H9 (cell line): ENCODE data around the gene ZFPM1. TPM values are rescaled to one million over a fixed set of nuclear protein-coding genes. Genes with fewer than 3 reads are reported as not detected.

Experiments
- DNase-seq: peaks from one replicate; pipeline ENCODE4 v3.0.0-alpha.2; 2017
- H2AFZ ChIP-seq: one replicate; pipeline ENCODE4 v1.6.1; 2013; ENCODE audit warnings: mild to moderate bottlenecking, low read length, control low read depth, moderate library complexity
- H2AK5ac ChIP-seq: 2 replicates; pipeline ENCODE4 v1.6.1; 2013; ENCODE audit warnings: low read length, control low read depth, mixed read lengths; ENCODE audit not compliant: insufficient read length
- H2BK120ac ChIP-seq: one replicate; pipeline ENCODE4 v1.6.1; 2013; ENCODE audit warnings: low read depth, mild to moderate bottlenecking, low read length, control low read depth, inconsistent platforms; ENCODE audit not compliant: poor library complexity, severe bottlenecking
- H2BK12ac ChIP-seq: 2 replicates; pipeline ENCODE4 v1.6.1; 2013; ENCODE audit warnings: low read length, control low read depth, mixed read lengths, low read depth; ENCODE audit not compliant: insufficient read length
- H2BK15ac ChIP-seq: 2 replicates; pipeline ENCODE4 v1.6.1; 2013; ENCODE audit warnings: low read depth, low read length, control low read depth
- H2BK20ac ChIP-seq: one replicate; pipeline ENCODE4 v1.6.1; 2013; ENCODE audit warnings: low read depth, mild to moderate bottlenecking, low read length, control low read depth, inconsistent platforms; ENCODE audit not compliant: poor library complexity, severe bottlenecking
- H2BK5ac ChIP-seq: 2 replicates; pipeline ENCODE4 v1.6.1; 2013; ENCODE audit warnings: low read length, control low read depth, mixed read lengths; ENCODE audit not compliant: insufficient read length
- H3K14ac ChIP-seq: 2 replicates; pipeline ENCODE4 v1.6.1; 2013; ENCODE audit warnings: low read length, control low read depth; ENCODE audit not compliant: insufficient read depth
- H3K18ac ChIP-seq: 2 replicates; pipeline ENCODE4 v1.6.1; 2013; ENCODE audit warnings: low read depth, mild to moderate bottlenecking, mixed read lengths, low read length, control low read depth; ENCODE audit not compliant: insufficient read length
- H3K23ac ChIP-seq: 2 replicates; pipeline ENCODE4 v1.6.1; 2013; ENCODE audit warnings: low read length, control low read depth, mixed read lengths, low read depth; ENCODE audit not compliant: insufficient read length
- H3K23me2 ChIP-seq: 2 replicates; pipeline ENCODE4 v1.6.1; 2013; ENCODE audit warnings: low read depth, mild to moderate bottlenecking, mixed read lengths, low read length, control low read depth; ENCODE audit not compliant: insufficient read length, poor library complexity, severe bottlenecking
- H3K27ac ChIP-seq: 2 replicates; pipeline ENCODE4 v1.5.1; 2013; ENCODE audit warnings: low read length, control low read depth, mixed read lengths, low read depth; ENCODE audit not compliant: insufficient read length
- H3K27me3 ChIP-seq: 2 replicates; pipeline ENCODE4 v1.6.1; 2013; ENCODE audit warnings: low read length, control low read depth, inconsistent platforms; ENCODE audit not compliant: insufficient read depth
- H3K4ac ChIP-seq: 2 replicates; pipeline ENCODE4 v1.6.1; 2013; ENCODE audit warnings: low read depth, mild to moderate bottlenecking, control low read depth, inconsistent platforms, low read length, moderate library complexity
- H3K4me1 ChIP-seq: 2 replicates; pipeline ENCODE4 v1.6.1; 2013; ENCODE audit warnings: low read length, control low read depth, inconsistent platforms; ENCODE audit not compliant: insufficient read depth
- H3K4me2 ChIP-seq: 2 replicates; pipeline ENCODE4 v1.6.1; 2013; ENCODE audit warnings: low read length, control low read depth, mixed read lengths; ENCODE audit not compliant: insufficient read length, insufficient read depth
- H3K56ac ChIP-seq: 2 replicates; pipeline ENCODE4 v1.6.1; 2013; ENCODE audit warnings: low read depth, mild to moderate bottlenecking, mixed read lengths, low read length, control low read depth; ENCODE audit not compliant: insufficient read length
- H3K79me1 ChIP-seq: 2 replicates; pipeline ENCODE4 v1.6.1; 2013; ENCODE audit warnings: low read depth, mild to moderate bottlenecking, moderate library complexity, low read length, control low read depth, inconsistent platforms; ENCODE audit not compliant: insufficient read depth, poor library complexity, severe bottlenecking
- H3K79me2 ChIP-seq: 2 replicates; pipeline ENCODE4 v1.6.1; 2013; ENCODE audit warnings: low read length, control low read depth, inconsistent platforms; ENCODE audit not compliant: insufficient read depth
- H3K9ac ChIP-seq: 2 replicates; pipeline ENCODE4 v1.6.1; 2013; ENCODE audit warnings: low read length, control low read depth, mixed read lengths; ENCODE audit not compliant: insufficient read length; ENCODE audit errors: extremely low read depth
- H3K9me3 ChIP-seq: one replicate; pipeline ENCODE4 v1.6.1; 2013; ENCODE audit warnings: low read depth, low read length, inconsistent platforms; ENCODE audit not compliant: control insufficient read depth
- H3T11ph ChIP-seq: one replicate; pipeline ENCODE4 v1.6.1; 2013; ENCODE audit warnings: mild to moderate bottlenecking, low read length, control low read depth, inconsistent platforms
- H4K20me1 ChIP-seq: one replicate; pipeline ENCODE4 v1.6.1; 2013; ENCODE audit not compliant: control insufficient read depth, insufficient read length, insufficient read depth
- H4K5ac ChIP-seq: 2 replicates; pipeline ENCODE4 v1.6.1; 2013; ENCODE audit warnings: low read depth, mild to moderate bottlenecking, mixed read lengths, low read length, control low read depth; ENCODE audit not compliant: insufficient read length
- H4K8ac ChIP-seq: replicated peaks from 2 replicates; pipeline ENCODE4 v1.6.1; 2013; ENCODE audit warnings: low read length, control low read depth, mixed read lengths, low read depth; ENCODE audit not compliant: insufficient read length
- H4K91ac ChIP-seq: 2 replicates; pipeline ENCODE4 v1.6.1; 2013; ENCODE audit warnings: low read depth, mild to moderate bottlenecking, moderate library complexity, mixed read lengths, low read length, control low read depth; ENCODE audit not compliant: insufficient read length
- H3K27ac Mint-ChIP-seq, 3 experiments: 2 replicates in 2 of 3; 3 replicates in 1 of 3; pipeline ENCODE4 v1.8.0; 2020 to 2021; ENCODE audit warnings: mixed read lengths in 3 of 3, mild to moderate bottlenecking in 1 of 3, moderate library complexity in 1 of 3
- H3K27me3 Mint-ChIP-seq: 2 replicates; pipeline ENCODE4 v1.8.0; 2021; ENCODE audit warnings: low read depth, mild to moderate bottlenecking, moderate library complexity, mixed read lengths
- H3K36me3 Mint-ChIP-seq, 3 experiments: 2 replicates in 2 of 3; 3 replicates in 1 of 3; pipeline ENCODE4 v1.8.0; 2020 to 2021; ENCODE audit warnings: low read depth in 3 of 3, mixed read lengths in 3 of 3; ENCODE audit not compliant: insufficient read depth in 1 of 3
- H3K4me1 Mint-ChIP-seq, 2 experiments: 2 replicates each; pipeline ENCODE4 v1.8.0; 2020; ENCODE audit warnings: mixed read lengths in 2 of 2
- H3K4me3 Mint-ChIP-seq, 2 experiments: 2 replicates in 1 of 2; 3 replicates in 1 of 2; pipeline ENCODE4 v1.8.0; 2020 to 2021; ENCODE audit warnings: mild to moderate bottlenecking in 2 of 2, mixed read lengths in 2 of 2, moderate library complexity in 1 of 2
- H3K9me3 Mint-ChIP-seq, 2 experiments: 2 replicates in 1 of 2; 3 replicates in 1 of 2; pipeline ENCODE4 v1.8.0; 2020; ENCODE audit warnings: mild to moderate bottlenecking in 2 of 2, mixed read lengths in 2 of 2, moderate library complexity in 1 of 2
- CTCF ChIP-seq: fragments of 200-600 bp; sonication (generic); conservative IDR thresholded peaks from 3 replicates; pipeline ENCODE4 v1.8.0; 2021; ENCODE audit warnings: antibody characterized with exemption, mild to moderate bottlenecking
- WGBS: extraction: QIAGEN DNeasy Blood & Tissue Kit; methylation state at CpG from one replicate; pipeline ENCODE4 v1.1.7; 2013; ENCODE audit warnings: missing lambda C conversion rate, low lambda C conversion rate, mixed read lengths; ENCODE audit not compliant: insufficient read length; ENCODE audit errors: extremely low coverage; 5-methylcytosine and 5-hydroxymethylcytosine counted together
- total RNA-seq: library from RNA; stranded (reverse); gene quantifications from 2 replicates; pipeline ENCODE4 v1.2.1, GENCODE V29; 2021

Gene ZFPM1
- total RNA-seq, 1 experiment from 2014 or later = 3.6 TPM

- Histone ChIP-seq H3K4me1 (no peaks in the 10 kb centered on the region), H3K56ac (no peak overlapping the region), H3K23ac (no peak overlapping the region), H4K8ac (no peak overlapping the region), H2BK120ac (no peak overlapping the region), H3K4ac (no peak overlapping the region), H3K18ac (no peak overlapping the region), H3K9me3 (no peaks in the 10 kb centered on the region), H4K91ac (no peak overlapping the region), H2AFZ (no peak overlapping the region), H3K79me1 (no peaks in the 10 kb centered on the region), H2AK5ac (no peak overlapping the region), H2BK20ac (no peak overlapping the region), H2BK15ac (no peak overlapping the region), H2BK12ac (no peak overlapping the region), H3K9ac (no peak overlapping the region), H3K79me2 (no peaks in the 10 kb centered on the region), H3K14ac (no peak overlapping the region; the same call in 1 of the 2 replicates), H4K5ac (no peak overlapping the region), H3T11ph (no peak overlapping the region), H2BK5ac (no peak overlapping the region), H3K23me2 (peaks cover 7% of the 10 kb centered on the region), H3K4me2 (peak overlapping the region; percentile 59), H3K27me3 (no peaks in the 10 kb centered on the region), H3K27ac (no peak overlapping the region), H4K20me1 (no peaks in the 10 kb centered on the region)
- peak; percentile 31 for DNase-seq
- no CpG with 5 or more reads among the region's 22 CpGs for WGBS
- Mint-ChIP-seq H3K4me1 (peaks cover 2 to 34% of the 10 kb centered on the region in 2 experiments), H3K9me3 (no peaks in the 10 kb centered on the region), H3K27me3 (peaks cover 19% of the 10 kb centered on the region), H3K36me3 (peaks cover 4 to 10% (median 4%) of the 10 kb centered on the region in 3 experiments; a peak in 6 of 7 replicates), H3K27ac (no peak overlapping the region), H3K4me3 (peak overlapping the region; percentile 73 to 86)
- no peak for TF ChIP-seq CTCF
Observed at GRCh38 chr16:88535191-88535856, 82.2 kb downstream of the ZFPM1 start.
